Jurkat, Clone E6-1 (cell line): ENCODE data around the gene MB.

Experiments
- DNase-seq: peaks from one replicate; pipeline ENCODE4 v3.0.0-alpha.2; 2011; ENCODE audit warnings: low read depth, low spot score
- H3K4me3 ChIP-seq: 2 replicates; pipeline ENCODE4 v1.5.1; 2011; ENCODE audit warnings: mild to moderate bottlenecking, low read length, control low read depth, moderate library complexity

The MB gene

DNA sequence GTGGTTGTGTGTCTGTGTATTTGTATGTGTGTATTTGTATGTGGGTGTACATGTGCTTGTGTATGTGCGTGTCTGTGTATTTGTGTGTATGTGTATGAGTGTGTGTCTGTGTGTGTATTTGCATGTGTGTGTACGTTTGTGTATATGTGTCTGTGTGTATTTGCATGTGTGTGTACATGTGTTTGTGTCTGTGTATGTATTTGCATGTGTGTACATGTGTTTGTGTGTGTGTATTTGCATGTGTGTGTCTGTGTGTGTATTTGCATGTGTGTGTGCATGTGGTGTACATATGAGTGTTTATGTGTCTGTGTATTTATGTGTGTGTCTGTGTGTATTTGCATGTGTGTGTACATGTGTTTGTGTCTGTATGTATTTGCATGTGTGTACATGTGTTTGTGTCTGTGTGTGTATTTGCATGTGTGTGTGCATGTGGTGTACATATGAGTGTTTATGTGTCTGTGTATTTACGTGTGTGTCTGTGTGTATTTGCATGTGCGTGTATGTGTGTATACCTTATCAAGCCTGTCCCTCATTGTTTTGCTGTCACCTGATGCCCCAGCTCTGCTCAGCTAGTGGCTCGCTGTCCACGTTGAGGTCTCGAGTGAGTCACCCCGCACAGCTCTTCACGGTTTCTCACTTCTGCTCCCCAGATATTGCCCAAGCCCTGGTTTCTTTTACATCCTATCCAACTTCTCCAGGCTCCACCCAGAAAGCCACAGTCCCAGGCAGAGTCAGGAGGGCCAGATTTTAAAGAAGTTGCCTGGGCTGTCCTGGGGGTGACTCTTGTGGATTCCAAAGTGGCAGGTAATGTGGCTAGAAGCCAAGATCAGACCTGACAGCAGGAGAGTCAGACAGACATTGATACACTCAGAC, 15.2 kb downstream of the MB start:
- H3K4me3 ChIP-seq = no peak overlapping the region

DNA sequence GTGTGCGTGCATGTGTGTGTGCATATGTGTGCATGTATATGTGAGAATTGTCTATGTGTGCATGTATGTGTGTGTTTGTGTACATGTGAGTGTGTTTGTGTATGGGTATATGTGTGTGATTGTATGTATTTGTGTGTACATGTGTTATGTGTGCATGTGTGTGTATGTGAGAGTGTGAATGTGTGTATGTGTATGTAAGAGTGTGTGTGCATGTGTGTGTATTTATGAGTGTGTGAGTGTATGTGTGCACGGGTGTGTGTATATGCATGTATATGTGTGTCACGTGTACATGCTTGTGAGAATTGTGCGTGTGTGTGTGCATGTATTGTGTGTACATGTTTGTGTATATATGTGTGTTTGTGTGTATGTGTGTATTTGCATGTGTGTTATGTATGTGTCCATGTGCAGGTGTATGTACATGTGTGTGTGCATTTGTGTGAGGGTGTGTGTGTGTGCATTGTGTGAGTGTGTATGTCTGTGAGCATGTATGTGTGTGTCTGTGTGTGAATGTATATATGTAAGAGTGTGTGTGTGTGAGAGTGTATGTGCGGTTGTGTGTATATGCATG, 16.0 kb downstream of the MB start:
- no peak for DNase-seq

More for the DNA sequence above, 15.2 kb downstream of the MB start:
- no peak for DNase-seq

DNA sequence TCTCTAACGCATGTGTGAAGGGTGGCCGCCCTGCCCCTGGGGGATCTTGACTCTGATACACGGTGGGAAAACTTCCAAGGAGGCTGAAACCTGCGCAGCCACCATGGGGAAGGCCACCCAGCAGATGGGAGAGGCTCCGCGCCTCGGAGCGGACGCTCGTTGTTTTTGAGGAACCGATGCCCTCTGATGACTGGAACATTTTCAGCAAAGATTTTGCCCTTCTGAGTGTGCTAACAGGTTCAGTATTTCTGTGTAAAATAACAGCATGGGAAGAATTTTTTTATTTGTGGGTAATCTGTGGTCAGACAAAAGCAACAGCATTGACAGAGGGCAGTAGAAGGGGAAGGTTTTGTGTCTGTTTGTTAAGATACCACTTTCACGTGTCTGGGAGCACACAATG, 16.7 kb downstream of the MB start:
- no peak for DNase-seq
- H3K4me3 ChIP-seq = no peak overlapping the region

More for the DNA sequence above, 16.0 kb downstream of the MB start:
- H3K4me3 ChIP-seq = no peak overlapping the region

DNA sequence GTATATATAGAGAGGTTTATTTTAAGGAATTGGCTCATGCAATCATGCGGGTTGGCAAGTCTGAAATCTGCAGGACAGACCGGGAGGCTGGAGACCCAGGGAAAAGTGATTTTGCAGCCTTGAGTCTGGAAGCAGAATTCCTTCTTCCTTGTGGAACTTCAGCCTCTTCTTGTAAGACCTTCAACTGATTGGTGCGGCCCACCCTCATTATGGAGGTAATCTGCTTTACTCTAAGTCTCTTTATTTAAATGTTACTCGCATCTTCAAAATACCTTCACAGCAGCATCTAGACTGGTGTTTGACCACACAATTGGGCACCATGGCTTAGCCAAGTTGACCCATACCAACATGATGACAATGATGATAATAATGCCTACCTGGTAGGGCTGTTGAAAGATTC, 17.8 kb downstream of the MB start:
- DNase-seq = no peak
- H3K4me3 ChIP-seq = no peak overlapping the region

DNA sequence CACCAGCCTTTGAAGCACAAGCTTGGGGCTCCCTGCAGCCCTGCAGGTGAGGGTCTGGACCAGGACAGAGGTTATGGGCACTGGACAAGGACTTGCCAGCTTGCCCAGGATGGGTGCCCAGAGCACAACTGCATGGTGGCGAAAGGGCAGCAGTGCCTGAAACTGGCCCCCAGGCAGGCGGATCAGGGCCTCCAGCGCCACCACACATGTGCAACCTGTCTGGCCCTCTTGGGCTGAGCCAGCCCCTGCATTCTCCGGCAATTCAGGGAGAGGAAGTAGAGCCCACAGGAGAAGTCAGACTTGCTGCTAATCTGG, 18.8 kb downstream of the MB start:
- no peak for DNase-seq
- no peak overlapping the region for H3K4me3 ChIP-seq

DNA sequence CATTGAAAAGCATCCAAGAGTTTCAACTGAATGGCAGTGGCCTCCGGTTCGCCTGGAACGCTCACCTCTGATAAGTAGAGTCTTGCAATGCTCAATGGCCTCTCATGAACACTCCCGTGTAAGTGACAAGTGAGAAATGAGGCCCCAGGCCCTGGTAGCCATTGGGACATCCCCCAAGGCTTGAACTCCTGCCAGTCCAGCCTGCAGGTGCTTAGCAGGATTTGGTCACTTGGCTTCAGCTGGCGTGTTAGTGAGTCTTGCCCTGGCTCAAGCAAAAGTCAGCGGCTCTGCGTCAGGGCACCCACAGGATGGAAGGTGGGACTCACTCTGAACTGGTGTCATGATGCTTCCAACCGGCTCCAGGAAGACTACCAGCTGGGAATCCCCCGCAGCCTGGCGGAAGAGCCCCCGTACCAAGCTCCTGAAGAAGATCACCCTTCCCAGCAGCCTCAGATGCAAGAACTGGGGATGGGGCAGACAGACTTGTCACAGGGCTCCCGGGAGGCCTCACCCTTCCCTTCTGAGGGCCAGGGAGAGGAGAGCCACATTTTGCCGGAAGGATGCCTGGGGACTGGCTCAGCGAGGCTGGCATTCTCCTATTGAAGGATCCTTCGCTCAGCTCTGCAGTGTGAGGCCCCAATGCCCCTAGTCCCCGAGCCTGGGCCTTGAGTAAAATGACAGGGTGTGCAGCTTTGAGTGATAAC, 19.3 kb downstream of the MB start:
- H3K4me3 ChIP-seq = no peak overlapping the region
- no peak for DNase-seq

DNA sequence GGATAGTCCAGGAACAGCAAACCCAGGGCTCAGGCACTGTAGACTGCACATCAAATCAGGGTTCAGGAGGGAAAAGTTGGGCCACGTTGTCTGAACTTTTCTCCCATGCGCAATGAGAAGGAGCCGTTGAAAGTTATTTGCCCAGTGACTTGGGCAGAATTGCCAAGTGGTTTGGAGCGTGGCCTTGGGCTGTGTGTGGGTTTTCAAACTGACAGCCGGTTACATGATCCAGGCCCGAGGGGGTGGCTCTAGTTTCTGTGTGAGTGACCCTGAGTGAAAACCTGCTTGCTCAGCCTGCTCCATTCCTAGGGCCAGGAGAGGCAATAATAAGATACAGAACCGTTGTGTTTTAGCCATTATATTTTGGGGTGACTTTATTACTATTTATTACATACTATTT, 20.3 kb downstream of the MB start:
- H3K4me3 ChIP-seq = no peak overlapping the region
- DNase-seq = no peak

DNA sequence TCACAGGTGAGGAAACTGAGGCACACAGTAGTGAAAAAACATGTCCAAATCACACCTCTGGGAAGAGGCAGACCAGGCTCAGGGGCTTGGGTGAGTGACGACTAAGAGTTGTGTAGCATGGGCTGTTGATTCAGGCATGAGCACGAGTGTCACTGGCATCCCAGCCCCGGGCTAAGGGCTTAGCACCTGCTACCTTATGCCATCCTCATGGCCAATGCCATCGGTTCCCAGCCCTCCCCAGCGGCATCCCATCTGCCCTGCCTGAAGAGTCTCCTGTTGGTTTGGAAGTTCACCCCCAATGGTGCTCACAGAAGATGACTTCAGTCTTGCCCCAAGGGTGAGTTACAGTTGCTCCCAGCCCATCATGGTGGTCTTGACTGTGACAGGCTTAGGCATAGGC, 22.4 kb downstream of the MB start:
- H3K4me3 ChIP-seq = no peak overlapping the region
- no peak for DNase-seq

DNA sequence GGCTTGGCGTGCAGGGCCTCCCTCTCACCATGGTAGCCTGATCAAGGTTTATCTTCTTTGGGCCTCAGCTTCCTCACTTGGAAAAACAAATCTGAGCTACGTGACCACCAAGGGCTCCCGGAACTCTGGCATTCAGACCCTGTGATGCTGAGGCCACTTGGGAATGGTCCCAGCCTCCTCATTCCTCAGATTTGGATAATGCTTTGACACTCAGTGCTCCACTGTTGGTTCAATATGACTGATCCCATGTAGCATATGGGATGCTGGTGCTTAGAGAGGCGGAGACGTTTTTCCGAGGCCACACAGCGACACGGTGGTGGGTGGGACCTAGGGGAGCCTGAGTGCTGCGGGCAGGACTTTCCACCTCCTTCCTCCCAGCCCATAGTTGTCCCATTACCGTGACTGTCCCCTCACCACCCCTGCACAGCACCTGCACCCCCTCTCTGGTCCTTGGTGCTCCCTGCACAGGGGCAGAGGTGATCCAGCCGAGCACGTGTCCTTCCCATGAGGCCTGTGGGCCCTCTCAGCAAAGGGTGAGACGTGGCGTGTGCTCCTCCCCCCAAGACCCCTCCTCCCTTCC, 23.1 kb downstream of the MB start:
- no peak overlapping the region for H3K4me3 ChIP-seq
- DNase-seq = no peak

DNA sequence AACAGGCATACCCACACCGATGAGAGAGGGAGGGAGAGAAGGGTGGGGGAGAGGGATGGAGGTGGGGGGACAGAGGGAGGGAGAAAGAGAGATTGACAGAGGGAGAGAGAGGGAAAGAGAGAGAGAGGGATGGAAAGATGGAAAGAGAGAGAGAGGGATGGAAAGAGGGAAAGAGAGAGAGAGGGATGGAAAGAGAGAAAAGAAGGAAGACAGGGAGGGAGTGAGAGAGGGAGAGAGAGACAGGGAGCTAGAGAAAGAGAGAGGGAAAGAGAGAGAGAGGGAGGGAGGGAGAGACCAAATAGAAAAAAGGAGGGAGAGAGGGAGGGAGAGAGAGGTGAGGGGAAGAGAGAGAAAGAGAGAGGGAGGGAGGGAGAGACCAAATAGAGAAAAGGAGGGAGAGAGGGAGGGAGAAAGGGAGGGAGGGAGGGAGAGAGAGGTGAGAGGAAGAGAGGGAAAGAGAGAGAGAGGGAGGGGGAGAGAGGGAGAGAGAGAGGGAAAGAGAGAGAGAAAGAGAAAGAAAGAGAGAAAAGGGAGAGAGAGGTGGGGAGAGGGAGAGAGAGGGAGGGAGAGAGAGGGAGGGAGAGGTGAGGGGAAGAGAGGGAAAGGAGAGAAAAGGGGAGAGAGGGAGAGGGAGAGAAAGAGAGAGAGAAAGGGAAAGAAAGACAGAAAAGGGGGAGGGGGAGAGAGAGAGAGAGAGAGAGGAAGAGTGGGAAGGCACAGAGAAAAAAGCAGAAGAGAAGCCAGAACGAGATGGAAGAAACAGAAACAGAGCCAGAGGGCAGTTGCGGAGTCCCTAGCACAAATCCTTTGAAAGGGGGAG, 23.8 kb downstream of the MB start:
- DNase-seq = no peak
- H3K4me3 ChIP-seq = no peak overlapping the region

DNA sequence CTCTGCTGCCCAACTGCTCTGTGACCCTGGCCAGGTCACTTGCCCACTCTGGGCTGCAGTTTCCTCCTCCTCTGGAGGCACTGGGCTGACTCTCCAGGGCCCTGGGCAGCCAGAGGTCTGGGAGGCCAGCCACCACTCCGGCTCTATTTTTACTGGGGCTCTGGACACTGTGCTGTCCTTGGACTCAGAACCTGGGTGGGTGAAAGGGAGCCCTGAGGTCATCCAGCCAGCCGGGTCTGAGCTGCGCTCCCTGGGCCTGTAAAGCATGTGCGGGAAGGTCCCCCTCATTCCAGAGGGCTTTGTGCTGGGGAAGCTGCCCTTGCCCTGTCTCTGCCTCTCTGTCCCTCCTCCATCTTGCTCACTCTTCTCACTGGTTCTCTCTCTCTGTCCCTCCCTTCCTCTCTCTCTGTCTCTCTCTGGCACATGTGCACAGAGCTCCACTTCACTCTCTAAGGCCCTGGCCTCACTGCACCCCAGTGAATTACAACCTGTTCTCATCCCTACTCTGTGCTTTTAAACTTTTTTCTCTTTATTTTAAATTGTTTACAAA, 24.6 kb downstream of the MB start:
- DNase-seq = no peak
- H3K4me3 ChIP-seq = no peak overlapping the region

DNA sequence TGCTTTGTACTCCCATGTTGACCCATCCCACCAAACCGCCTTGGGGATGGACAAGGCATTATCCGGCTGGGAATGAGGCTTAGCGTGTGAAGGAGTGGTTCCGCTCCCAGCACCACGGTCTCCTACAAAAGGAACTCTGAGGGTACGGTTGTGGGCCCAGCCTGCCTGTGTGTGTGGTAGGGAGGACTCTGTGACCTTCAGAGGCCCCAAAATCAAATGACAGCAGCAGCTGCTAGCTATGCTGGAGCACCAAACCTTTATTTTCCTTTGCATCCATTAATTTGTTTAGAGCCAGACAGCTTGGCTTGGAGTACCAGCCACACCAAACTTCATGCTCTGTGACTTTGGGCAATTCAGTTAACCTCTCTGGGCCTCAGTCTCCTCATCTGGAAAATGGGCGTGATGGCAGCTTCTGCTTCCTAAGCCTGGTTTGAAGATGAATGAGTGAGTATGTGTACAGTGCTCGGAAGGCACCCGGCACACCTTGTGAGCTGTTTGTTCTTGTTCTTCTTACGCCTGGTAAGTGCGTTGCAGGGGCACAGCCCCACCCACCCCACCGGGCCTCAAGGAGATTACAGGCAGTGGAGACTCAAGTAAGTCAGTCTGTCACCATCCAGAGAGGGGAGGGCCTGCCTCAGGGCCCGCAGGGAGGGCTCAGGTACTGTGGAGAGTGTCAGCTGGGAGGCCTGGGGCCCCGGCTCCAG, 25.3 kb downstream of the MB start:
- no peak for DNase-seq
- no peak overlapping the region for H3K4me3 ChIP-seq

DNA sequence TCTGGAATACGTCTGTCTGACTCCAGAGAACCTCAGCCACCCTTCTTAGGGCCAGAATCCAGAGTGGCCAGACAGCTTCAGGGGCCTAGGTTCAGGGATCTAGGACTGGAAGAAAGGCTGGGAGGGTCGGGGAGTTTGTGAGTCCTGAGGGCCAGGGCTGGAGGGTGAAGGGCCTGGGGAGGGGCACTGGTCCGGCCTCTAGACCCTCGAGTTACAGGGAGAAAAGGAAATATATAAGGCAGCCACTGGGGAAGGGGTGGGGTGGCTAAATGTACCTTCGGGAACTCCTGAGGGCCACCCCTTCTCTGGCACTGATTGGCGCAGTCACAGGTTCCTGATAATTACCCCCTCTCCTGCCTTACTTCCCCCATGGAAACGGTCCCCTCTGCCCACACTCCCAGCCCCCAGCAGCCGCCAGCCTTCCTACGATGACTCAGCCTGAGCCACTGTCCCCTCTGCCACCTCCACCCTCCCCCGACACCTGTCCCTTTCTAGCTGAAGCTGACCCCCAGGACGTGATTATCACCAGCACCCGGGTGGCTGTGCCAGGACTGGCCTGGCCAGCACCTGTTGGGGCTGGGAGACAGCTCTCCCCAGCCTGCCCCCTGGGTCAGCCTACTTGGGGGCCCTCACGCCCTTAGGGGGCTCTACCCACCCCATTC, 26.4 kb downstream of the MB start:
- no peak overlapping the region for H3K4me3 ChIP-seq
- no peak for DNase-seq

DNA sequence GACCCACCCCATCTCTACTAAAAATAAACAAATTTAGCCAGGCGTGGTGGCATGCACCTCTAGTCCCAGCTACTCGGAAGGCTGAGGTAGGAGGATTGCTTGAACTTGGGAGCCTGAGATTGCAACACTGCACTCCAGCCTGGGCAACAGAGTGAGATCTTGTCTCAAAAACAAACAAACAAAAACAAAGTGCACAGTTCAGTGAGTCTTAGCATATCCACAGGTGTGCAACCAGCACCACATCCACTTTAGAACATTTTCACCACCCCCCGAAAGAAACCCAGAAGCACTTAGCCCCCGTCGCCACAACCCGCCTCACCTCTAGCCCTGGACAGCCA, 27.4 kb downstream of the MB start:
- DNase-seq = no peak
- no peak overlapping the region for H3K4me3 ChIP-seq

DNA sequence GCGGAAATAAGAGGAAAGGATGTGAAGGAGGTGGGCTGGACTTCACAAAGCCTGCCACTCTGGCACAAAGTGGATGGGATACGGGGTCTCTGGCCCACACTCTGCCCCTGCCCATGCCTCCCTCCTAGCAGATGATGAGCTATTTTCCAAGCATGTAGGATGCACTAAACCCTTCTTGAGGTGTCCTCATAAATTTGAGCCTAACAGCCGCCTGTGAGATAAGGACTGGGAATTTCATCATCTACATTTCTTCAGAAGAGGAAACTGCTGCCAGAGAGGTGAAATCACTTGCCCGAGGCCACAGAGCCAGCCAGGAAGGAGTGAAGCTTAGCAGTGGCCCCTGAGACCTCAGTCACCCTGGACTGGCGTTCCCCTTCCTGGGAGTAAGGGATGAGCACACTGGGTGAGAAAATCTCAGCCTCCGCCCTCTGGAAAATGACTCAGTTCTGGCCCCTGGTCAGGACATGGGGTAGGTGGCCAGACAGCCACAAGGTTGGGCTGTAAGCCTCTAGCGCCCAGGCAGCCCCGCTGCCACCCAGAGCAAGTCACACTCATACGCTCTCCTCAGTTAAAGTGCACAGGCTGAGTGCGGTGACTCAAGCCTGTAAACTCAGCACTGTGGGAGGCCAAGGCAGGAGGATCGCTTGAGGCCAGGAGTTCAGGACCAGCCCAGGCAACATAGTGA, 27.9 kb downstream of the MB start:
- no peak overlapping the region for H3K4me3 ChIP-seq
- no peak for DNase-seq

DNA sequence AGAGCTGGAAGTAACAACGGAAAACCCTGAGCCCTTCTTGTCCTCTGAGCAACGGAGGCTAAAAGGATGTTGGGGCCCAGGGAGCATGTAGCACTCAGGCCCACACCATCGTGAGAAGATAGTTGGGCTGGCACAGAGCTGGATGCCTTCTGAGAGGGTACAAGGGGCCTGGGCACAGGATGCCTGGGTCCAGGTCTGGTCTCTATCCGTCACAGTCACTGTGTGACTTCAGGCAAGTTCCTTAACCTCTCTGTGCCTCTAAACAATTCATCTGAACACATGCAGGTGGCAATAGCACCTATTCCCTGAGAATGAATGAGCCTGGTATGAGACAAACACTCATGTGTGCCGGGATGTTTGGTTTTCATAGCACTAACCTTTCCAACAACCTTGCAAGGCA, 29.2 kb downstream of the MB start:
- no peak overlapping the region for H3K4me3 ChIP-seq
- DNase-seq = no peak

DNA sequence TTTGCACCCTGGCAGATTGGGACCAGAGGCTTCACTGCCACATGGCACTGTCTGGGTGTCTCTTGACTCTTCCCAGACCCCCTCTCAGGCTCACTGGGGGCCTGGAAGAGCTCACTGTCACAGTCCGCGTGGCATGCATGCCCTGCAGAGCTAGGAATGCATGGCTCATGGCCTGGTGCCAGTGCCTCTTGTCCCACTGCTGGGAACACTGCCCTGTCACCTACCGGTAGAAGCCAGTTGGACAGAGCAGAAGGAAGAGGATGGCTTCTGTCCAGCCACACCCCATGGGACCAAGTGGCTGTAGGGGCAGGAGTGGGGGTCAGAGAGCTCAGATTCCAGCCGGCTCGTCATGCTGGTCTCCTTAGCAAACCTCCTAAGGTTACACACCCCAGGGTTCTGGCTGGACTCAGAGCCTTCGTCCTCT, 29.7 kb downstream of the MB start:
- DNase-seq = no peak
- H3K4me3 ChIP-seq = no peak overlapping the region

DNA sequence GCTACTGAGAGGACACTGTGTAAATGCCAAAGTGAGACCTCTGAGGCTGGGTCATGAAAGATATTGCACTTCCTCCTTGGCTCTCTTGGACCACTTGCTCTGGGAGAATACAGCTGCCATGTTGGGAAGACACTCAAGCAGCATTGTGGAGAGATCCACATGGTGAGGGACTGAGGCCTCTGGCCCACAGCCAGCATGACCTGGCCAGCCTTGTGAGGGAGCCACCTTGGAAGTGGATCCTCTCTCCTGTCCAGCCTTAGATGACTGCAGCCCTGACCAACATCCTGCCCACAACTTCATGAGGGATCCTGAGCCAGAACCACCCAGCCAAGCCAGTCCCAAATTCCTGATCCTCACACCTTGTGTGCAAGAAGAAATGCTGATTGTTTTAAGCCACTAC, 30.4 kb downstream of the MB start:
- DNase-seq = no peak
- no peak overlapping the region for H3K4me3 ChIP-seq
